Kidney epithelial cell (primary cell): ENCODE data around the gene HIGD1B. TPM values are rescaled to one million over a fixed set of nuclear protein-coding genes. Genes with fewer than 3 reads are reported as not detected.

Experiments used
- DNase-seq: peaks from one replicate; pipeline ENCODE4 v3.0.0-alpha.2; 2010; ENCODE audit warnings: low read depth
- H3K27me3 ChIP-seq: 2 replicates; pipeline ENCODE4 v1.6.0; 2011; ENCODE audit warnings: low read length; ENCODE audit not compliant: control insufficient read depth, insufficient read depth
- H3K36me3 ChIP-seq: 2 replicates; pipeline ENCODE4 v1.5.1; 2011; ENCODE audit warnings: low read length; ENCODE audit not compliant: control insufficient read depth, insufficient read depth
- H3K4me3 ChIP-seq: 2 replicates; pipeline ENCODE4 v1.5.1; 2011; ENCODE audit warnings: low read depth, mild to moderate bottlenecking, control low read depth, low read length
- CTCF ChIP-seq: IDR thresholded peaks from 2 replicates; pipeline ENCODE4 v1.5.1; 2011; ENCODE audit warnings: mild to moderate bottlenecking, moderate library complexity, low read length, control low read depth, inconsistent platforms; ENCODE audit not compliant: insufficient read depth, poor library complexity, severe bottlenecking
- total RNA-seq: library from RNA; depleted of rRNA; stranded (reverse); fragments of >200 nt; gene quantifications from 2 replicates; pipeline ENCODE4 v1.2.3, GENCODE V29; 2015

The HIGD1B gene
- total RNA-seq, 1 donor from 2014 or later: not detected

DNA sequence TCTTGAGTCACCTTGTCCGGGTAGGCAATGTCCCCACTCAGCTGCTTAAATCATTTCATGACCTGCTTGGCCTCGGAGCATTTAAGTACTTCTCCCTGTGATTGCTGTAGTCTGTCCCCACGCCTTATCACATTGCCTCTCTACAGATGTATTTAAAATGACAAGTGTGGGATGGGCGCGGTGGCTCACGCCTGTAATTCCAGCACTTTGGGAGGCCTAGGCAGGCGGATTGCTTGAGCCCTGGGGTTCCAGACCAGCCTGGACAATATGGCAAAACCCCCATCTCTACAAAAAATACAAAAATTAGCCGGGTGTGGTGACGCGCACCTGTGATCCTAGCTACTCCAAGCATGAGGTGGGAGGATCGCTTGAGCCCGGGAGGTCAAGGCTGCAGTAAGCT is 16.3 kb upstream of the HIGD1B start:
- no peak for DNase-seq

DNA sequence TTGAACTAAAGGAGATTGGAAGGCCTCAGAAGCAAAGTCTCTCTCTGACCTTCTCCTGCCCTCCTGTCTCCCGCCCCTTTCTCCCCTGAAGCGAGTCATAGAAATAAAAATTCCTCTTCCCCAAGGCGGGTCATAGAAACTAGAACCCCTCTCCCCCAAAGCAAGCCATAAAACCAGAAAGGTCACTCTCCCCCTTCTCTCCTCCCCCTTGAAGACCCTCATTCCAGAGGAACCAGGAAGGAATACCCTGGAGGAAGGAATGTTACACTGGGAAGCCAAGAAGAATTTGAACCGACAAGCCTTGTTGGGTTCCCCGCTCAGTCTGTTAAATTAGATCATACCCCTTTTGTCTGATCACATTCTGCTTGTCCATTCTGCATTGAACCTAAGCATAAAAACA is 14.9 kb upstream of the HIGD1B start:
- no peak for DNase-seq

More for the DNA sequence above, 16.3 kb upstream of the HIGD1B start:
- no peak for TF ChIP-seq CTCF
- Histone ChIP-seq H3K36me3 (no peaks in the 10 kb centered on the region), H3K4me3 (no peak overlapping the region), H3K27me3 (no peaks in the 10 kb centered on the region)

GRCh38 chr17:44837196-44837595 is 10.5 kb upstream of the HIGD1B start:
- no peaks in the 10 kb centered on the region for H3K36me3 ChIP-seq
- H3K4me3 ChIP-seq: no peak overlapping the region
- no peak for TF ChIP-seq CTCF
- DNase-seq: no peak
- no peaks in the 10 kb centered on the region for H3K27me3 ChIP-seq

More for the DNA sequence above, 14.9 kb upstream of the HIGD1B start:
- H3K27me3 ChIP-seq: no peaks in the 10 kb centered on the region
- no peak overlapping the region for H3K4me3 ChIP-seq
- TF ChIP-seq CTCF: no peak
- no peaks in the 10 kb centered on the region for H3K36me3 ChIP-seq

- no peak overlapping the region for H3K4me3 ChIP-seq
- no peak for TF ChIP-seq CTCF
- no peak for DNase-seq
- H3K36me3 ChIP-seq: no peaks in the 10 kb centered on the region
- no peaks in the 10 kb centered on the region for H3K27me3 ChIP-seq
Measured at GRCh38 chr17:44840274-44840673, 7.4 kb upstream of the HIGD1B start.

GRCh38 chr17:44840936-44841335 is 6.7 kb upstream of the HIGD1B start:
- TF ChIP-seq CTCF: no peak

DNA sequence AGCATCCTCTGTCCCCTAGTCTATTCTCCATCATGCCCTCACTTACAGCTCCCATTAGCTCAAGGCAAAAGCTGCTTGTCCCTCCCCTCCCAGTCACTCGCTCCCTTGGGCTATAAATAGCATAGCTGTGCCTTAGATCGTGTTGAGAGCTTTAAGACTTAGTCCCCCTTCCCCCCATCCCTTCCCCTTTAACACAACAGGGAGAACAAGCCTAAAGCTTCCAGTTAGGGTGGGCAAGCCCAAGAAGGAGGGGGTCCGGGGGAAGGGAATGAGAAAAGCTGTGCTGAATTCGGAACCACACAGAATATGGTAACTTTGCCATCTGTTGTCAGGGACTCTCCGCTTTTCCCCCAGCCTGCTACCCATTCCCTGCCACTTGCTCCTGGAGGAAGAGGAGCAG is 4.9 kb upstream of the HIGD1B start:
- no peaks in the 10 kb centered on the region for H3K36me3 ChIP-seq
- no peak overlapping the region for H3K4me3 ChIP-seq
- TF ChIP-seq CTCF: no peak
- DNase-seq: no peak
- H3K27me3 ChIP-seq: no peaks in the 10 kb centered on the region

More at GRCh38 chr17:44840936-44841335, 6.7 kb upstream of the HIGD1B start:
- Histone ChIP-seq H3K36me3 (no peaks in the 10 kb centered on the region), H3K27me3 (no peaks in the 10 kb centered on the region), H3K4me3 (no peak overlapping the region)
- DNase-seq: no peak
